T-helper 17 cell (primary cell): ENCODE data around the gene GPR139. TPM values are rescaled to one million over a fixed set of nuclear protein-coding genes. Genes with fewer than 3 reads are reported as not detected.

ENCODE experiments used
- ATAC-seq: fragments of 150-1000 bp; cut with Tn5 transposase; 2 replicates; pipeline ENCODE4 v1.10.0; 2021; ENCODE audit warnings: mild to moderate bottlenecking, moderate library complexity
- DNase-seq, 3 donors: peaks; one replicate each; pipeline versions ENCODE4 v3.0.0 to v3.0.0-alpha.2; 2020 to 2021
- H3K9me3 ChIP-seq: one replicate; pipeline ENCODE4 v1.7.0; 2013; ENCODE audit warnings: low read length, mild to moderate bottlenecking; ENCODE audit not compliant: control insufficient read depth, poor library complexity, severe bottlenecking
- H3K27ac Mint-ChIP-seq: one replicate; pipeline ENCODE4 v1.8.0; 2022; ENCODE audit warnings: mild to moderate bottlenecking, moderate library complexity, mixed read lengths
- H3K27me3 Mint-ChIP-seq: one replicate; pipeline ENCODE4 v1.8.0; 2022; ENCODE audit warnings: mixed read lengths
- H3K36me3 Mint-ChIP-seq: one replicate; pipeline ENCODE4 v1.8.0; 2022; ENCODE audit warnings: low read depth, mixed read lengths
- H3K4me1 Mint-ChIP-seq: one replicate; pipeline ENCODE4 v1.8.0; 2022; ENCODE audit warnings: mild to moderate bottlenecking, mixed read lengths
- H3K4me3 Mint-ChIP-seq: one replicate; pipeline ENCODE4 v1.8.0; 2022; ENCODE audit warnings: mild to moderate bottlenecking, moderate library complexity, mixed read lengths
- total RNA-seq, 4 donors: library from RNA in 2 of 4; stranded (reverse) in 2 of 4; gene quantifications; one replicate each; pipeline ENCODE4 v1.2.3 and lab custom pipeline; 2022 to 2026

GPR139 gene
- total RNA-seq, 2 donors from 2014 or later = not detected

DNA sequence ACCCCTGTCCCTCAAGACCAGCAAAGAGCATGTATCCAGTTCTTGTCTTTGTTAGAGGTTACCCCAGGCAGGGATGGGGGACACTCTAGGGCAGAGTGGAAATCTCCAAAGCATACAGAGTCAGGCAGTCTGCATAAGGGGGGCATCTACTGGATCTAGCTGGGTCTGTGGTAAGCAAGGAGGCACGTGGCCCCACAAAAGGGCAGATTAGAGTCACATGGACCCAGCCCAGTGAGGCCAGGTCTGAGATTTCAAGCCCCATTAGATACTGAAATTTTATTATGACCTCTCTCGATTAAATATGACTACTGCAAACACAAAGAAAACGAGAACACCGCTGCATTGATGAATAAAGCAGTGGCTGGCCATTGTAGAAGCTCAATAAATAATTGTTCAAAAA, 1.6 kb upstream of the GPR139 start:
- Mint-ChIP-seq H3K36me3 (peaks cover 3% of the 10 kb centered on the region), H3K27ac (no peak overlapping the region), H3K4me1 (peaks cover 2% of the 10 kb centered on the region), H3K4me3 (no peak overlapping the region), H3K27me3 (peaks cover 18% of the 10 kb centered on the region)
- DNase-seq (no peak), ATAC-seq (no peak)
- no peaks in the 10 kb centered on the region for H3K9me3 ChIP-seq

DNA sequence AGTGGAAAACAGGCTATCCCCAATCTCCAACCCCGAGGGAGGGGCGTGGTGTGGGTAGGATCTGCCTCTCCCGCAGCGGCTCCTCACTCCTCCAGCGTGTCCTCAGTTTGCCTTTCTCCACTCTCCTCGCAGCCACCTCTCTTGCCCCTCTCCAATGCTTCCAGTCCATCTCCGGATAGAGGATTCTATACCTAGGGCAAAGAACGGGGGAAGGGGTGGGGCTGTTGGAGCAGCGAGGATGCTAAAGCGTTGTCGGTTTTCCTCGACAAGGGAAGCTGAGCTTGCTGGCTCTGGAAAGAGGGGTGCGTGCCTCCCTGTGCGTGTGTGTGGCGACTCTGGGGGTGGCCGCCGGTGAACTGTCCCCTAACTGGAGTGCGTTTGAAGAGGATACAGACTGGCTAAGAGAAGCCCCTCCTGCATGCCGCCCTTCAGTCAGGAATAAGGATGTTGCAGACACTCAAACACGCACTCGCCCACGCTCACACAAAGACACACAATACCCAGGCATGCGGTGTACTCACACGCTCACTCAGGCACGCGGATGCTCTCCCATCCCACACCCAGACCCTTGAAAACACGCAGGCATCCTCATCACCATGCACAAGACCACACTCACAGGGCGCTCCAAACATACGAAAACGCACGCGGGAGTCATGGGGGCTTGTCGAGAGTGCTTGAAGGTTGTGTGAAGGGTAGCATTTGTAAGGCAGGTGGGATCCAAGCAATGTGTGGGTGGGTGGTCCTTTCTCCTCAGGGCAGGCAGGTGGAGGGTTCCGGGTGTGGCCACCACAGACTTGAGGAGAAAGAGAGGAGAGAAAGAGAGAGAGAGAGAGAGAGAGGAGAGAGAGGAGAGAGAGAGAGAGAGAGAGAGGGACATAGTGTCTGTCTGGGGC, 655 bp upstream of the GPR139 start:
- no peaks in the 10 kb centered on the region for H3K9me3 ChIP-seq
- no peak for DNase-seq
- Mint-ChIP-seq H3K27me3 (peaks cover 18% of the 10 kb centered on the region), H3K4me1 (peaks cover 2% of the 10 kb centered on the region), H3K36me3 (peaks cover 3% of the 10 kb centered on the region), H3K4me3 (no peak overlapping the region), H3K27ac (no peak overlapping the region)
- no peak for ATAC-seq

DNA sequence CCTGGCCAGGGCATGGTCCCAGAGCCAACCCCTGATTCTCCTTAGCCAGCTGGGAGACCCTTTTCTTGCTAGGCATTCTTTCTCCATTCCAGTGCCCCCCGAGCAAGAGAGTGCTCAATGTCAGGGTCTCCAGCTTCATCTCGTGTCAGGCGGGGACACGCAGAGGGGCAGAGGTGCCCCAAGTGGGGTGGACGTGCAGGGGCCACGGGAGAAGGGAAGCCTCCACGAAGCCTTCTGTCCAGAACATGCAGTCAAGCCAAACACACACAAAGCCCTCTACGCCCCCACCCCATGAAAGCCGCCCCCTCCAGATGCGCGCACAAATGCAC, 852 bp downstream of the GPR139 start:
- H3K27ac Mint-ChIP-seq = no peak overlapping the region
- no peak for ATAC-seq
- peaks cover 3% of the 10 kb centered on the region for H3K36me3 Mint-ChIP-seq
- peaks cover 18% of the 10 kb centered on the region for H3K27me3 Mint-ChIP-seq
- DNase-seq = no peak
- H3K9me3 ChIP-seq = no peaks in the 10 kb centered on the region
- H3K4me3 Mint-ChIP-seq = no peak overlapping the region
- peaks cover 2% of the 10 kb centered on the region for H3K4me1 Mint-ChIP-seq

DNA sequence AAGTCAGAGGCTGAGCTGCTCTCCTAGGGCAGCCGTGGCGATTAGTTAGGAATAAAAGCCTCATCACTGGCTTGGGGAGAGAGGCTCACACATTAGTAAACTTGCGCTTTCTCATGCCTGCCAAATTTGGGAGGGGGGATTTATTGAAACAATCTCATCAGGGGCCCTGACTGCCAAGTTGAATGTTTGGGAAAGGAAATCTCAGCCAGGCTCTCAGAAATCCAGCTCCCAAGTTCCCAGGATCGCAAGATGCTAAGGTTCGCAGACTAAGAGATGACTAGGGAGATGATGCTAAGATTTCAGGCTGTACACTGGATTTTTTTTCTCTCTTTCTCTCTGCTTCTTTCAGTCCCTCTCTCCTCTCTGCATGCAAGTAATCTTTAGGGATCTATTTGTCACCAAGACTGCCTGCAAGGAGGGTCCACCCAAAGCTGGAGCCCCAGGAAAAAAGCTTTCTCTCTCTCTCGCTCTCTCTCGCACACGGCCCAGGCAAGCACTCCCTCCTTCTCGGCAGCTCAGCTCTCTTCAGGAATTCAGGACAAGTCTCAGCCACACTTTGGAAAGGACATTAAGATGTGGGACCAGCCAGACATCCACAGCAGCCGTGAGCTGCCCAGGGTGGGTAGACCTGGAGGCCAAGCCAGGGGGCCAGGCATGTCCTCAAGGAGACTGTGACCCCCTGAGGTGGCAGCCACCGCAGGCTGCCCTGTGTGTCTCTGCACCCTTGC, 1.4 kb downstream of the GPR139 start:
- H3K9me3 ChIP-seq = no peaks in the 10 kb centered on the region
- H3K4me3 Mint-ChIP-seq = no peak overlapping the region
- DNase-seq = no peak
- peaks cover 5% of the 10 kb centered on the region for H3K36me3 Mint-ChIP-seq
- no peak overlapping the region for H3K27ac Mint-ChIP-seq
- H3K27me3 Mint-ChIP-seq = peaks cover 18% of the 10 kb centered on the region
- no peak for ATAC-seq
- peaks cover 2% of the 10 kb centered on the region for H3K4me1 Mint-ChIP-seq

DNA sequence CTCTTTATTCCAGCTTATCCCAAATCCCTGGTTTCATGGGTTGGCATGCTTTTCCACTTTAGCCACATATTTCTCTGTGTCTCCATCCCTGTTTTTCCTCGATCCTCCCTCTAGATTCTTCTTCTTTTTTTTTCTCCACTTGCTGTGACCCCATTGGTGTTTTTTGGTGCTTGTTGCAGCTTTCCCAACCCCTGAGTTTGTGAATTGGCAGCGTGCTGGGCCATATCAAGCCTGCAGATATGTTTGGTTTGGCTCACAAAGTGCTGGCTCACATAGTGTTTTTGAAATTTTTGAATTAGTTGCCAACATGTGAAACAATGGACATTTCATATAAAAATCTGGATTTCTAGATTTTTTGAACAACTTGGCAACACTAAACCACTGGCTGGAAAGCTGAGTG, 8.8 kb downstream of the GPR139 start:
- Mint-ChIP-seq H3K36me3 (peaks cover 2% of the 10 kb centered on the region), H3K27me3 (no peaks in the 10 kb centered on the region), H3K4me3 (no peak overlapping the region), H3K4me1 (no peaks in the 10 kb centered on the region), H3K27ac (no peak overlapping the region)
- no peaks in the 10 kb centered on the region for H3K9me3 ChIP-seq
- ATAC-seq = no peak
- DNase-seq = no peak

DNA sequence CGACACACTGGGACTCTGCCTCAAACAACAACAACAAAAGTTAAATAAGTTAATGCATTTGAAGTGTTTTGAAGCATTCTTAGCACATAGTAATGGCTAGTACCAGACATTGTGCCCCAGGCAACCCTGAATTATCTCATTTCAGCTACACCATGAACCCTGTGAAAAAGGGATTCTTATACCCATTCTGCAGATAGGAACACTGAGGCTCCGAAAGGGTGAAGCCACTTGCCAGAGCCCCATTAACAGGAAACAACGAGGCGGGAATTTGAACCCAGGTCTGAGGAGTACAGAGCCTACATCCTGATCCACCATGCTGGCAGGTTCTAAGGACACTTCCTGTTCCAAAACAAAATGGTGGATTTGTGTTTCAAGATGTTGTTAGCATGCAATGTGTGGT, 9.2 kb downstream of the GPR139 start:
- H3K9me3 ChIP-seq = no peaks in the 10 kb centered on the region
- Mint-ChIP-seq H3K27ac (no peak overlapping the region), H3K27me3 (no peaks in the 10 kb centered on the region), H3K36me3 (peaks cover 2% of the 10 kb centered on the region), H3K4me1 (no peaks in the 10 kb centered on the region), H3K4me3 (no peak overlapping the region)
- DNase-seq = no peak
- ATAC-seq = no peak

DNA sequence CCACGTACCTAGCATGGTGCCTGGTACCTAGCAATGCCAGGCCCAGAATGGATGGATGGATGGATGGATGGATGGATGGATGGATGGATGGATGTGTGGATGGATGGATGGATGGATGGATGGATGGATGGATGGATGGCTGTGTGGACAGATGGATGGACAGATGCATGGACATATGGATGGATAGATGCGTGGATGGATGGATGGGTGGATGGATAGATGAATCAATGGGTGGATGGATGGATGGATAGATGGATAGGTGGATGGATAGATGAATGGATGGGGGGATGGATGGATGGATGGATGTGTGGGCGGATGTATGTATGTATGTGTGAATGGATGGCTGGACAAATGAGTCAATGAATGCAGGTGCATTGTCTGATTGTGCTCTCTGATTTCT, 12.6 kb downstream of the GPR139 start:
- Mint-ChIP-seq H3K4me1 (no peaks in the 10 kb centered on the region), H3K4me3 (no peak overlapping the region), H3K36me3 (no peaks in the 10 kb centered on the region), H3K27me3 (no peaks in the 10 kb centered on the region), H3K27ac (no peak overlapping the region)
- H3K9me3 ChIP-seq = no peaks in the 10 kb centered on the region
- DNase-seq (no peak), ATAC-seq (no peak)

DNA sequence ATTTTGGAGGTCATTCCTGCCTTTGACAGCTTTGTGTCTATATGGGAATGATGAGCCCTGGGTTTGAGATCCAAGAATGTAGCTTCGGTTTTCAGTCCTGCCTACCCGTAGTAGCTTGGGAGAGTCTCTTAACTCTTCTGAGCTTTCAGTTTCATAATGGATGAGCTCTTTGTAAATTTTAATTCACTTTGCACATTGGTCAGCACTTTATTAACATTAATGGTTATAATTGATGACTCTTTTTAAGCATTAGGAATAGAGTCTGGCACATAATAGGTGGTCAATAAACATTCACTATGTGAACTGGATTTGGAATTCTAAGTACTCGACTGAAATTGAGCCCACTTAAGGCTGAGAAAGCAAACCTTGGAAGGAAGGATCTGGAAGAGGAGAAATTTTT, 17.3 kb downstream of the GPR139 start:
- ATAC-seq = no peak
- H3K36me3 Mint-ChIP-seq = no peaks in the 10 kb centered on the region
- no peaks in the 10 kb centered on the region for H3K4me1 Mint-ChIP-seq

DNA sequence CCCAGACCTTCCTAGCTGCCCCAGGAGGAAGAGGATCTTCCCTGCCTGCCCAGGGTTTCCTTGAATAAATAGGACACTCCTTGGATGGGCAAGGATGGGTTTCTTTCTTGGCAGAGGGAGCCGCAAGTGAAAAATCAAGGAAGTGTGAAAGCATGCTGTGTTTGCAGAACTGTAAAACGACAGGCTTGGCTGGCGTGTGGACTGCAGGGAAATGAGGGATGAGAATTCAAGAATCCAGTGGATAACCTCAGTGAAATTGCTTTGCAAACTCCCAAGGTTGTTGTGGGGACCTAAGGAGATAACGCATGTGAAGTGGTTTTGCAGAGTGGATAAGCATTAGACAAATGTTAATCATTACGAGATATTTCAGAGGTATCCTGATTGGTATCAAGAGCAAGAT, 20.4 kb downstream of the GPR139 start:
- ATAC-seq = no peak
- no peaks in the 10 kb centered on the region for H3K27me3 Mint-ChIP-seq

More for the DNA sequence above, 17.3 kb downstream of the GPR139 start:
- DNase-seq = no peak
- H3K4me3 Mint-ChIP-seq = no peak overlapping the region
- no peak overlapping the region for H3K27ac Mint-ChIP-seq
- no peaks in the 10 kb centered on the region for H3K27me3 Mint-ChIP-seq
- no peaks in the 10 kb centered on the region for H3K9me3 ChIP-seq

DNA sequence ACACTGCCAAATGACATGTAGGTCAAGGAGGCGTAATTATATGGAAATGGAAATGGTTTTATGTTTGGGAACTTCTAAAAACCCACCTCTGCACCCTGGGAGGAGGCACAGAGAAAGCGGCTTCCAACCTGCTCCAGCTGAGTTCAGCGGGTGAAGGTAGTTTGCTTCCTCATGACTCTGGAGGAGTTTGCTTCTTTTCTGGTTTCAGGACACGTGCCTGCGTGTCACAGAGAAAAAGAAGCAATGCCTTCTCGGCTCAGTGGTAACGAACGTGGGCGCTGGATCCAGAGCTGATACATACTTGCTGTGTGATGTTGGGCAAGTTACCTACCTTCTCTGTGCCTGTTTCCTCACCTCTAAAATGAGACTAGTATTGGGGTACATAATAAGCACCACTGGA, 22.1 kb downstream of the GPR139 start:
- no peak for ATAC-seq

More for the DNA sequence above, 20.4 kb downstream of the GPR139 start:
- DNase-seq = no peak
- H3K9me3 ChIP-seq = no peaks in the 10 kb centered on the region
- no peaks in the 10 kb centered on the region for H3K36me3 Mint-ChIP-seq
- H3K27ac Mint-ChIP-seq = no peak overlapping the region
- no peak overlapping the region for H3K4me3 Mint-ChIP-seq
- no peaks in the 10 kb centered on the region for H3K4me1 Mint-ChIP-seq

DNA sequence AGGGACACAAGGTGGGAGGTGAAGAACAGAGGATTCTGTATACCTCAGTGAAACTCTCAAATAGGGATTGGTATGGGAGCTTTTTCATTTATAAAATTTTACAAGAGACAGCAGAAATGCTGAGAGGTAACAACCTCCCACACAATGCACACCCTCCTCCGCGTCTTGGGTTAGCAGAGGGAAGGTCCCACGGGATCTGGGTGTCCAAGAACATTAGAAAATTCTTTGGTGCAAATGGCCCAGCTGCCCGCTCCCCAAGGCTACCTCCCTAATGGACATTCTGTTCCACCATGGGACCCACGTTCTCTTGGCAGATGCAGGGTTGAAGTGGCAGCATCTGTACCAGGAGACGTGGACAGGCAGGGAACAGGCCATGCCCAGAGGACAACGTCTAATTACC, 22.5 kb downstream of the GPR139 start:
- DNase-seq (no peak), ATAC-seq (no peak)
- H3K9me3 ChIP-seq = no peaks in the 10 kb centered on the region
- no peak overlapping the region for H3K27ac Mint-ChIP-seq
- H3K4me1 Mint-ChIP-seq = no peaks in the 10 kb centered on the region
- H3K4me3 Mint-ChIP-seq = no peak overlapping the region
- H3K36me3 Mint-ChIP-seq = no peaks in the 10 kb centered on the region
- no peaks in the 10 kb centered on the region for H3K27me3 Mint-ChIP-seq

More for the DNA sequence above, 22.1 kb downstream of the GPR139 start:
- H3K27me3 Mint-ChIP-seq = no peaks in the 10 kb centered on the region
- DNase-seq = no peak
- H3K36me3 Mint-ChIP-seq = no peaks in the 10 kb centered on the region
- no peaks in the 10 kb centered on the region for H3K4me1 Mint-ChIP-seq
- no peaks in the 10 kb centered on the region for H3K9me3 ChIP-seq
- no peak overlapping the region for H3K4me3 Mint-ChIP-seq
- H3K27ac Mint-ChIP-seq = no peak overlapping the region

DNA sequence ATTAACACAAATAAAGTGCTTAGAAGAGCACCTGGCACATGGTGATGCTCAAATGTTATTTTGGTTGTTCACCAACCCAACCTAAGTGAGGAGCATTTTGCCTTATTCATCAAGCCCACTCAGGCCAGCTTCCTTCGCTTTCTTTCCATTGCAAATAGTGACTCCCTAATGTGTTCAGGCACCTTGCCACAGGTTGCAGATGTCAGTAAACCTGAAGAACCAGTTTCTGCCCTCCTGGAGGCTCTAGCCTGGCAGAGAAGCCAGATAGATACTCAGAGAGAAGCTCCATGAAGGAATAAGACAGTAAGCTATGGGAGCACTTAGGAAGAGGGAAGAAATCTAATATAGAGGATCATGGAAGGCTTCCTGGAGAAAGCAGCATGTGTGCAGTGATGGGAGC, 23.9 kb downstream of the GPR139 start:
- DNase-seq = no peak
- no peaks in the 10 kb centered on the region for H3K9me3 ChIP-seq
- no peak for ATAC-seq
- Mint-ChIP-seq H3K4me1 (no peaks in the 10 kb centered on the region), H3K27me3 (no peaks in the 10 kb centered on the region), H3K27ac (no peak overlapping the region), H3K36me3 (no peaks in the 10 kb centered on the region), H3K4me3 (no peak overlapping the region)

DNA sequence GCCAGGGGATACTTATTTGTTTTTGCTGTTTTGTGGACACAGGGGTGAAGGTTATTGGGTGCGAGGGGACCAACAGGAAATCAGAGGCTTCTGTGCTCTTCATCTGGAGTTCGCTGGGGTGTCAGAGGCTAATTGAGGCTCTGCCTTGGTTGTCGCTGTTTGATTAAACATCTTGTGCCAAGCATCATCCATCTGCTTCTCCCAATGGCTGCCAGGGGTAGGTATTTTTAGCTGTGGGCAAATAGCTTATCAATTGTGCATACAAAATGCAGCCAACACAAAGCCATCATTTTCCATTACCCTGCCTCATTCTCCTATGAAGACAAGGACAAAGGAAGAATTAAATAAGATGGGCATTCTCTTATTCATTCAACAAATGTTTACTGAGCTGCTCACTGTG, 27.8 kb downstream of the GPR139 start:
- H3K36me3 Mint-ChIP-seq = no peaks in the 10 kb centered on the region
- DNase-seq (no peak), ATAC-seq (no peak)
- H3K27me3 Mint-ChIP-seq = no peaks in the 10 kb centered on the region
- no peaks in the 10 kb centered on the region for H3K9me3 ChIP-seq
- H3K4me1 Mint-ChIP-seq = no peaks in the 10 kb centered on the region
- no peak overlapping the region for H3K27ac Mint-ChIP-seq
- H3K4me3 Mint-ChIP-seq = no peak overlapping the region

DNA sequence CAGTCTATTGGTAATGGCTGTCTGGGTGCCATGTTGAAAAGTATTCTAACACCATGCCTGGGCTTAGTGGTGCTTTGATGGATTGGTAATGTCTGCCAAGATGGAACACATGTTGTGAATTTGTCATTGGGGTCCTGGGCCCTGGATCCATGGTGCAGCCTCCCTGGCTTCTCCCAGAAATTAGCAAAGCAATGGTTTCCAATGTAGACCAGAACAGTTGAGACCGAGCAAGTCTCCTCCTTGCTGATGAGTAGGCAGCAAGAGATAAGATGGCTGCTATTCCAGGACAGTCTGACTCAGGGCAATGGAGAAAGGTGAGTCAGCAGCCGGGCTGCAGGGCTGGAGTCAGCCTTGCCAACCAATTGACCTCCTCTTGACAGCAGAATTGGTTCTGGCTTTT, 30.8 kb downstream of the GPR139 start:
- no peak overlapping the region for H3K4me3 Mint-ChIP-seq

More for the DNA sequence above, 30.8 kb downstream of the GPR139 start:
- H3K27ac Mint-ChIP-seq = no peak overlapping the region
- H3K9me3 ChIP-seq = no peaks in the 10 kb centered on the region
- H3K4me1 Mint-ChIP-seq = no peaks in the 10 kb centered on the region
- ATAC-seq = no peak
- DNase-seq = no peak
- H3K27me3 Mint-ChIP-seq = peaks cover 5% of the 10 kb centered on the region
- H3K36me3 Mint-ChIP-seq = peaks cover 2% of the 10 kb centered on the region
